Activated naive CD4-positive, alpha-beta T cell treated with anti-CD3 and anti-CD28 coated beads, Interleukin-2, amount 50 U/mL, for 72 hours (primary cell): ENCODE results near the gene ZNF438. TPM values are rescaled to one million over a fixed set of nuclear protein-coding genes. Genes with fewer than 3 reads are reported as not detected.
A peak's percentile ranks its signal among the peaks of the same experiment; 100 is the strongest.

Experiments
- ATAC-seq, 2 donors: fragments of 150-1000 bp; cut with Tn5 transposase; 2 replicates each; pipeline ENCODE4 v1.10.0; 2021; ENCODE audit warnings: mild to moderate bottlenecking in 2 of 2, moderate library complexity in 2 of 2
- DNase-seq, 2 donors: peaks; one replicate each; pipeline ENCODE4 v3.0.0; 2021 to 2022; ENCODE audit warnings: low spot score in 2 of 2
- H3K27ac Mint-ChIP-seq, 2 donors: one replicate each; pipeline ENCODE4 v1.8.0; 2022; ENCODE audit warnings: mild to moderate bottlenecking in 2 of 2, mixed read lengths in 2 of 2
- H3K36me3 Mint-ChIP-seq, 2 donors: one replicate each; pipeline ENCODE4 v1.8.0; 2022; ENCODE audit warnings: mixed read lengths in 2 of 2
- H3K9me3 Mint-ChIP-seq, 2 donors: one replicate each; pipeline ENCODE4 v1.8.0; 2022; ENCODE audit warnings: mixed read lengths in 2 of 2
- total RNA-seq, 2 donors: library from RNA; stranded (reverse); gene quantifications; one replicate each; pipeline ENCODE4 v1.2.3, GENCODE V29; 2022

The ZNF438 gene
- total RNA-seq, 2 donors from 2014 or later: 3.7 to 4.2 TPM

- peaks cover 0 to 29% of the 10 kb centered on the region in 2 donors for H3K9me3 Mint-ChIP-seq
- H3K27ac Mint-ChIP-seq: no peak overlapping the region
- peaks cover 0 to 21% of the 10 kb centered on the region in 2 donors for H3K36me3 Mint-ChIP-seq
- no peak for ATAC-seq
- DNase-seq: no peak
Observed at GRCh38 chr10:31000867-31001266, 30.8 kb downstream of the ZNF438 start.

- H3K27ac Mint-ChIP-seq: no peak overlapping the region
- ATAC-seq: no peak
Observed at GRCh38 chr10:31000071-31000782, 31.4 kb downstream of the ZNF438 start.

GRCh38 chr10:30999070-30999712 is 32.5 kb downstream of the ZNF438 start:
- DNase-seq (no peak), ATAC-seq (peak; percentile 74 to 90)
- peak overlapping the region; percentile 15 to 52 for H3K27ac Mint-ChIP-seq
- H3K9me3 Mint-ChIP-seq: peaks cover 4 to 38% of the 10 kb centered on the region in 2 donors
- H3K36me3 Mint-ChIP-seq: peaks cover 2 to 34% of the 10 kb centered on the region in 2 donors

More at GRCh38 chr10:31000071-31000782, 31.4 kb downstream of the ZNF438 start:
- no peak for DNase-seq
- peaks cover under 1 to 35% of the 10 kb centered on the region in 2 donors for H3K9me3 Mint-ChIP-seq
- H3K36me3 Mint-ChIP-seq: peaks cover 0 to 28% of the 10 kb centered on the region in 2 donors

- DNase-seq (no peak), ATAC-seq (peak in 1 of 2 donors; percentile 39)
- Mint-ChIP-seq H3K36me3 (peaks cover 6 to 29% of the 10 kb centered on the region in 2 donors), H3K9me3 (peaks cover 4 to 32% of the 10 kb centered on the region in 2 donors), H3K27ac (peak overlapping the region; percentile 52 to 61)
Observed at GRCh38 chr10:30997536-30998235, 34.0 kb downstream of the ZNF438 start.

- Mint-ChIP-seq H3K9me3 (peaks cover 4 to 32% of the 10 kb centered on the region in 2 donors), H3K27ac (no peak overlapping the region), H3K36me3 (peaks cover 6 to 29% of the 10 kb centered on the region in 2 donors)
- ATAC-seq (no peak), DNase-seq (no peak)
Observed at GRCh38 chr10:30996481-30997005, 35.1 kb downstream of the ZNF438 start.

GRCh38 chr10:30995081-30995770 is 36.4 kb downstream of the ZNF438 start:
- DNase-seq: no peak
- peaks cover 4 to 29% of the 10 kb centered on the region in 2 donors for H3K9me3 Mint-ChIP-seq
- no peak for ATAC-seq
- peaks cover 6 to 29% of the 10 kb centered on the region in 2 donors for H3K36me3 Mint-ChIP-seq
- no peak overlapping the region for H3K27ac Mint-ChIP-seq

- H3K9me3 Mint-ChIP-seq: peaks cover 4 to 28% of the 10 kb centered on the region in 2 donors
- ATAC-seq: no peak
- H3K36me3 Mint-ChIP-seq: peaks cover 6 to 29% of the 10 kb centered on the region in 2 donors
- no peak for DNase-seq
- no peak overlapping the region for H3K27ac Mint-ChIP-seq
Observed at GRCh38 chr10:30993155-30993554, 38.5 kb downstream of the ZNF438 start.

- peaks cover 6 to 29% of the 10 kb centered on the region in 2 donors for H3K36me3 Mint-ChIP-seq
- H3K27ac Mint-ChIP-seq: peak overlapping the region in 1 of 2 donors; percentile 57
- ATAC-seq: no peak
- H3K9me3 Mint-ChIP-seq: peaks cover 4 to 28% of the 10 kb centered on the region in 2 donors
- DNase-seq: no peak
Observed at GRCh38 chr10:30992681-30993080, 39.0 kb downstream of the ZNF438 start.

- Mint-ChIP-seq H3K27ac (no peak overlapping the region), H3K36me3 (peaks cover 6 to 27% of the 10 kb centered on the region in 2 donors), H3K9me3 (peaks cover 4 to 22% of the 10 kb centered on the region in 2 donors)
- no peak for DNase-seq
- no peak for ATAC-seq
Observed at GRCh38 chr10:30991647-30992011, 40.0 kb downstream of the ZNF438 start.

- ATAC-seq (no peak), DNase-seq (no peak)
- no peak overlapping the region for H3K27ac Mint-ChIP-seq
- peaks cover 4 to 20% of the 10 kb centered on the region in 2 donors for H3K9me3 Mint-ChIP-seq
- peaks cover 6 to 24% of the 10 kb centered on the region in 2 donors for H3K36me3 Mint-ChIP-seq
Observed at GRCh38 chr10:30990971-30991646, 40.6 kb downstream of the ZNF438 start.

- H3K36me3 Mint-ChIP-seq: peaks cover 6 to 17% of the 10 kb centered on the region in 2 donors
- no peak for DNase-seq
- no peak overlapping the region for H3K27ac Mint-ChIP-seq
- peaks cover 4 to 13% of the 10 kb centered on the region in 2 donors for H3K9me3 Mint-ChIP-seq
- no peak for ATAC-seq
Observed at GRCh38 chr10:30990351-30990750, 41.3 kb downstream of the ZNF438 start.

GRCh38 chr10:30988831-30989435 is 42.7 kb downstream of the ZNF438 start:
- Mint-ChIP-seq H3K36me3 (peaks cover 2 to 3% of the 10 kb centered on the region in 2 donors), H3K27ac (no peak overlapping the region), H3K9me3 (peaks cover 0 to 2% of the 10 kb centered on the region in 2 donors)
- DNase-seq (no peak), ATAC-seq (no peak)

GRCh38 chr10:30987463-30987862 is 44.2 kb downstream of the ZNF438 start:
- peaks cover 0 to 5% of the 10 kb centered on the region in 2 donors for H3K9me3 Mint-ChIP-seq
- ATAC-seq: no peak
- H3K27ac Mint-ChIP-seq: no peak overlapping the region
- DNase-seq: no peak
- H3K36me3 Mint-ChIP-seq: peaks cover 0 to 7% of the 10 kb centered on the region in 2 donors

GRCh38 chr10:30986053-30986555 is 45.6 kb downstream of the ZNF438 start:
- Mint-ChIP-seq H3K36me3 (peaks cover 0 to 7% of the 10 kb centered on the region in 2 donors), H3K9me3 (peaks cover 0 to 5% of the 10 kb centered on the region in 2 donors), H3K27ac (no peak overlapping the region)
- ATAC-seq (peak; percentile 92 to 99), DNase-seq (no peak)

GRCh38 chr10:30985512-30985911 is 46.2 kb downstream of the ZNF438 start:
- Mint-ChIP-seq H3K36me3 (peaks cover 0 to 7% of the 10 kb centered on the region in 2 donors), H3K9me3 (peaks cover 0 to 5% of the 10 kb centered on the region in 2 donors), H3K27ac (no peak overlapping the region)
- no peak for DNase-seq
- ATAC-seq: peak; percentile 30 to 42
